Measurements from ENCODE around the gene RNF10. TPM values are rescaled to one million over a fixed set of nuclear protein-coding genes. Genes with fewer than 3 reads are reported as not detected.

Gene RNF10
- total RNA-seq, 1 donor from 2014 or later, result 274 TPM

GRCh38 chr12:120539303-120539702 is 5.1 kb downstream of the RNF10 start:
- Histone ChIP-seq H3K27me3 (ENCODE audit: low read depth) (no peaks in the 10 kb centered on the region), H3K27ac (replicated peaks) (peak overlapping the region; percentile 96), H3K4me1 (peaks cover 100% of the 10 kb centered on the region), H3K9me3 (replicated peaks) (no peaks in the 10 kb centered on the region), H3K36me3 (peaks cover 13% of the 10 kb centered on the region), H3K4me3 (peak overlapping the region; percentile 93)
- TF ChIP-seq CTCF (IDR thresholded peaks at IDR 0.05; ENCODE audit: borderline replicate concordance), result no peak
- DNase-seq, result no peak
- intact Hi-C loops (cut with micrococcal nuclease), result no loop called here

- no peak for TF ChIP-seq CTCF (IDR thresholded peaks at IDR 0.05; ENCODE audit: borderline replicate concordance)
- Histone ChIP-seq H3K9me3 (replicated peaks) (no peaks in the 10 kb centered on the region), H3K4me1 (peaks cover 100% of the 10 kb centered on the region), H3K27me3 (ENCODE audit: low read depth) (no peaks in the 10 kb centered on the region), H3K27ac (replicated peaks) (peak overlapping the region; percentile 96), H3K4me3 (no peak overlapping the region), H3K36me3 (peaks cover 13% of the 10 kb centered on the region)
- no peak for DNase-seq
- intact Hi-C loops (cut with micrococcal nuclease), result no loop called here
Observed at GRCh38 chr12:120540445-120540844, 6.3 kb downstream of the RNF10 start.

GRCh38 chr12:120542166-120542565 is 8.0 kb downstream of the RNF10 start:
- H3K4me3 ChIP-seq, result no peak overlapping the region
- no peak for TF ChIP-seq CTCF (IDR thresholded peaks at IDR 0.05; ENCODE audit: borderline replicate concordance)
- peaks cover 27% of the 10 kb centered on the region for H3K36me3 ChIP-seq
- no peaks in the 10 kb centered on the region for H3K27me3 ChIP-seq (ENCODE audit: low read depth)
- intact Hi-C loops (cut with micrococcal nuclease), result no loop called here
- peaks cover 100% of the 10 kb centered on the region for H3K4me1 ChIP-seq
- no peaks in the 10 kb centered on the region for H3K9me3 ChIP-seq (replicated peaks)
- no peak for DNase-seq
- H3K27ac ChIP-seq (replicated peaks), result peak overlapping the region; percentile 96

- Histone ChIP-seq H3K9me3 (replicated peaks) (no peaks in the 10 kb centered on the region), H3K36me3 (peaks cover 51% of the 10 kb centered on the region), H3K27me3 (ENCODE audit: low read depth) (no peaks in the 10 kb centered on the region), H3K4me1 (peaks cover 100% of the 10 kb centered on the region), H3K27ac (replicated peaks) (peak overlapping the region; percentile 96), H3K4me3 (no peak overlapping the region)
- intact Hi-C loops (cut with micrococcal nuclease), result no loop called here
- no peak for TF ChIP-seq CTCF (IDR thresholded peaks at IDR 0.05; ENCODE audit: borderline replicate concordance)
- no peak for DNase-seq
Observed at GRCh38 chr12:120544691-120545090, 10.5 kb downstream of the RNF10 start.

GRCh38 chr12:120546050-120546386 is 11.9 kb downstream of the RNF10 start:
- Histone ChIP-seq H3K4me3 (no peak overlapping the region), H3K9me3 (replicated peaks) (no peaks in the 10 kb centered on the region), H3K36me3 (peaks cover 51% of the 10 kb centered on the region), H3K4me1 (peaks cover 100% of the 10 kb centered on the region), H3K27ac (replicated peaks) (no peak overlapping the region), H3K27me3 (ENCODE audit: low read depth) (no peaks in the 10 kb centered on the region)
- TF ChIP-seq CTCF (IDR thresholded peaks at IDR 0.05; ENCODE audit: borderline replicate concordance), result no peak
- DNase-seq, result no peak
- intact Hi-C loops (cut with micrococcal nuclease), result no loop called here

GRCh38 chr12:120554678-120555077 is 20.5 kb downstream of the RNF10 start:
- Histone ChIP-seq H3K27me3 (ENCODE audit: low read depth) (no peaks in the 10 kb centered on the region), H3K27ac (replicated peaks) (peak overlapping the region; percentile 76), H3K36me3 (peaks cover 72% of the 10 kb centered on the region), H3K4me1 (peaks cover 63% of the 10 kb centered on the region), H3K9me3 (replicated peaks) (no peaks in the 10 kb centered on the region), H3K4me3 (no peak overlapping the region)
- intact Hi-C loops (cut with micrococcal nuclease), result no loop called here
- TF ChIP-seq CTCF (IDR thresholded peaks at IDR 0.05; ENCODE audit: borderline replicate concordance), result no peak
- no peak for DNase-seq
